ENCODE measurements around the gene NXPH3. TPM values are rescaled to one million over a fixed set of nuclear protein-coding genes. Genes with fewer than 3 reads are reported as not detected.
A peak's percentile ranks its signal among the peaks of the same experiment; 100 is the strongest.

Gene NXPH3
- total RNA-seq, 4 donors from 2014 or later, result 5.8 to 24.3 (median 9.0) TPM

GRCh38 chr17:49595328-49595727, 19.7 kb downstream of the NXPH3 start:
- TF ChIP-seq CTCF (IDR thresholded peaks at IDR 0.05) (no peak), POLR2A (IDR thresholded peaks at IDR 0.05) (no peak)
- no peaks in the 10 kb centered on the region for H3K36me3 ChIP-seq
- intact Hi-C loops (cut with DNase I; ENCODE audit: low total_unique reads), result no loop called here
- no peaks in the 10 kb centered on the region for H3K9me3 ChIP-seq
- H3K4me3 ChIP-seq, result no peak overlapping the region
- no peak overlapping the region for H3K27ac ChIP-seq
- H3K27me3 ChIP-seq, result no peaks in the 10 kb centered on the region
- DNase-seq, result no peak
- H3K4me1 ChIP-seq, result no peaks in the 10 kb centered on the region

- no peak overlapping the region for H3K27ac ChIP-seq
- intact Hi-C loops (cut with DNase I; ENCODE audit: low total_unique reads), result no loop called here
These were observed 20.3 kb downstream of the NXPH3 start for GRCh38 chr17:49595980-49596379.

GRCh38 chr17:49596613-49597244, 21.1 kb downstream of the NXPH3 start:
- Histone ChIP-seq H3K9me3 (no peaks in the 10 kb centered on the region), H3K27me3 (no peaks in the 10 kb centered on the region), H3K4me1 (no peaks in the 10 kb centered on the region), H3K4me3 (no peak overlapping the region), H3K27ac (no peak overlapping the region), H3K36me3 (no peaks in the 10 kb centered on the region)
- intact Hi-C loops (cut with DNase I; ENCODE audit: low total_unique reads), result no loop called here
- no peak for DNase-seq
- TF ChIP-seq CTCF (IDR thresholded peaks at IDR 0.05) (no peak), POLR2A (IDR thresholded peaks at IDR 0.05) (no peak)

More at GRCh38 chr17:49595980-49596379, 20.3 kb downstream of the NXPH3 start:
- H3K27me3 ChIP-seq, result no peaks in the 10 kb centered on the region
- no peak overlapping the region for H3K4me3 ChIP-seq
- no peaks in the 10 kb centered on the region for H3K9me3 ChIP-seq
- no peaks in the 10 kb centered on the region for H3K36me3 ChIP-seq
- no peak for DNase-seq
- TF ChIP-seq CTCF (IDR thresholded peaks at IDR 0.05) (no peak), POLR2A (IDR thresholded peaks at IDR 0.05) (no peak)
- H3K4me1 ChIP-seq, result no peaks in the 10 kb centered on the region

- Histone ChIP-seq H3K9me3 (no peaks in the 10 kb centered on the region), H3K27me3 (no peaks in the 10 kb centered on the region), H3K27ac (peak overlapping the region in 1 of 2 donors; percentile 26), H3K4me3 (no peak overlapping the region), H3K36me3 (no peaks in the 10 kb centered on the region), H3K4me1 (no peaks in the 10 kb centered on the region)
- no peak for TF ChIP-seq CTCF (IDR thresholded peaks at IDR 0.05)
- TF ChIP-seq POLR2A (IDR thresholded peaks at IDR 0.05), result no peak
- intact Hi-C loops (cut with DNase I; ENCODE audit: low total_unique reads), result no loop called here
- no peak for DNase-seq
These were observed 21.8 kb downstream of the NXPH3 start for GRCh38 chr17:49597436-49597835.

GRCh38 chr17:49597928-49598655, 22.4 kb downstream of the NXPH3 start:
- intact Hi-C loops (cut with DNase I; ENCODE audit: low total_unique reads), result no loop called here
- peak overlapping the region in 1 of 2 donors; percentile 26 for H3K27ac ChIP-seq
- no peaks in the 10 kb centered on the region for H3K27me3 ChIP-seq
- H3K4me1 ChIP-seq, result peaks cover 0 to under 1% of the 10 kb centered on the region in 2 donors
- no peaks in the 10 kb centered on the region for H3K36me3 ChIP-seq
- TF ChIP-seq CTCF (IDR thresholded peaks at IDR 0.05) (no peak), POLR2A (IDR thresholded peaks at IDR 0.05) (no peak)
- H3K4me3 ChIP-seq, result no peak overlapping the region
- no peak for DNase-seq
- H3K9me3 ChIP-seq, result no peaks in the 10 kb centered on the region

Measured in uterus (tissue), 4 donors.